ENCODE measurements around the gene PRR35. TPM values are rescaled to one million over a fixed set of nuclear protein-coding genes. Genes with fewer than 3 reads are reported as not detected.

PRR35 gene
- total RNA-seq, 1 donor from 2014 or later: 0.12 TPM

GRCh38 chr16:549544-550263, 10.5 kb upstream of the PRR35 start:
- H3K27me3 Mint-ChIP-seq: no peaks in the 10 kb centered on the region
- no peak overlapping the region for H3K27ac Mint-ChIP-seq
- no peak for TF ChIP-seq CTCF (conservative IDR thresholded peaks at IDR 0.05)
- H3K36me3 Mint-ChIP-seq: no peaks in the 10 kb centered on the region
- H3K4me1 Mint-ChIP-seq (ENCODE audit: unreplicated experiment): peaks cover 3% of the 10 kb centered on the region
- no peak overlapping the region for H3K4me3 Mint-ChIP-seq
- no peaks in the 10 kb centered on the region for H3K9me3 Mint-ChIP-seq
- DNase-seq (ENCODE audit: extremely low spot score, unreplicated experiment): no peak

GRCh38 chr16:551210-551609, 9.0 kb upstream of the PRR35 start:
- TF ChIP-seq CTCF (conservative IDR thresholded peaks at IDR 0.05): no peak
- DNase-seq (ENCODE audit: extremely low spot score, unreplicated experiment): no peak
- Mint-ChIP-seq H3K27ac (no peak overlapping the region), H3K4me3 (no peak overlapping the region), H3K4me1 (ENCODE audit: unreplicated experiment) (peaks cover 3% of the 10 kb centered on the region), H3K9me3 (no peaks in the 10 kb centered on the region), H3K27me3 (no peaks in the 10 kb centered on the region), H3K36me3 (no peaks in the 10 kb centered on the region)

GRCh38 chr16:552171-552570, 8.0 kb upstream of the PRR35 start:
- TF ChIP-seq CTCF (conservative IDR thresholded peaks at IDR 0.05): no peak
- peaks cover 3% of the 10 kb centered on the region for H3K4me1 Mint-ChIP-seq (ENCODE audit: unreplicated experiment)
- no peak overlapping the region for H3K4me3 Mint-ChIP-seq
- H3K27me3 Mint-ChIP-seq: no peaks in the 10 kb centered on the region
- H3K9me3 Mint-ChIP-seq: no peaks in the 10 kb centered on the region
- no peaks in the 10 kb centered on the region for H3K36me3 Mint-ChIP-seq
- H3K27ac Mint-ChIP-seq: no peak overlapping the region
- no peak for DNase-seq (ENCODE audit: extremely low spot score, unreplicated experiment)

- no peaks in the 10 kb centered on the region for H3K9me3 Mint-ChIP-seq
- peaks cover 3% of the 10 kb centered on the region for H3K4me1 Mint-ChIP-seq (ENCODE audit: unreplicated experiment)
- DNase-seq (ENCODE audit: extremely low spot score, unreplicated experiment): no peak
- TF ChIP-seq CTCF (conservative IDR thresholded peaks at IDR 0.05): no peak
- no peak overlapping the region for H3K27ac Mint-ChIP-seq
- H3K4me3 Mint-ChIP-seq: no peak overlapping the region
- H3K27me3 Mint-ChIP-seq: peaks cover 5% of the 10 kb centered on the region
- H3K36me3 Mint-ChIP-seq: no peaks in the 10 kb centered on the region
Observed at GRCh38 chr16:553601-554296, 6.4 kb upstream of the PRR35 start.

- TF ChIP-seq CTCF (conservative IDR thresholded peaks at IDR 0.05): no peak
- Mint-ChIP-seq H3K4me1 (ENCODE audit: unreplicated experiment) (peaks cover 3% of the 10 kb centered on the region), H3K36me3 (no peaks in the 10 kb centered on the region), H3K4me3 (no peak overlapping the region), H3K27ac (no peak overlapping the region), H3K27me3 (peaks cover 6% of the 10 kb centered on the region), H3K9me3 (no peaks in the 10 kb centered on the region)
- DNase-seq (ENCODE audit: extremely low spot score, unreplicated experiment): no peak
Observed at GRCh38 chr16:554297-554621, 5.9 kb upstream of the PRR35 start.
